Esophagus squamous epithelium (tissue), 5 donors: ENCODE results near the gene HEXIM1. TPM values are rescaled to one million over a fixed set of nuclear protein-coding genes. Genes with fewer than 3 reads are reported as not detected.

Source experiments
- DNase-seq: peaks from one replicate; lab custom pipeline; 2025; lab: John Stamatoyannopoulos, UW
- H3K27ac ChIP-seq, 4 donors: fragments of 200-600 bp; sonication (generic); one replicate each; pipeline ENCODE4 v1.5.1; 2016 to 2019; ENCODE audit warnings: mild to moderate bottlenecking in 1 of 4
- H3K27me3 ChIP-seq, 4 donors: fragments of 200-600 bp; sonication (generic); 1 replicate in 3 of 4; 2 replicates in 1 of 4; pipeline versions ENCODE4 v1.5.1 to v1.6.0; 2017 to 2021; ENCODE audit warnings: antibody characterized with exemption in 1 of 4
- H3K36me3 ChIP-seq, 3 donors: fragments of 200-600 bp; sonication (generic); one replicate each; pipeline ENCODE4 v1.5.1; 2016 to 2019
- H3K4me1 ChIP-seq, 3 donors: fragments of 200-600 bp; sonication (generic); one replicate each; pipeline ENCODE4 v1.5.1; 2017 to 2019
- H3K4me3 ChIP-seq, 4 donors: fragments of 200-600 bp; sonication (generic); 1 replicate in 3 of 4; 2 replicates in 1 of 4; pipeline ENCODE4 v1.5.1; 2016 to 2019; ENCODE audit warnings: mild to moderate bottlenecking in 2 of 4, moderate library complexity in 1 of 4
- H3K9me3 ChIP-seq, 3 donors: fragments of 200-600 bp; sonication (generic); one replicate each; pipeline ENCODE4 v1.5.1; 2016 to 2019
- CTCF ChIP-seq, 6 experiments: fragments of 450-650 bp in 4 of 6; fragments of 200-600 bp in 2 of 6; sonication (generic) in 2 of 6; IDR thresholded peaks; one replicate each; pipeline ENCODE4 v1.5.1; 2016 to 2019; ENCODE audit warnings: antibody characterized with exemption in 6 of 6, mild to moderate bottlenecking in 4 of 6, moderate library complexity in 4 of 6
- POLR2A ChIP-seq, 4 donors: fragments of 450-650 bp; IDR thresholded peaks; one replicate each; pipeline ENCODE4 v1.6.1; 2017; ENCODE audit warnings: antibody characterized with exemption in 4 of 4, mild to moderate bottlenecking in 4 of 4, moderate library complexity in 3 of 4
- WGBS, 2 donors: methylation state at CpG; one replicate each; pipeline ENCODE4 v1.1.5; 2018; 5-methylcytosine and 5-hydroxymethylcytosine counted together
- intact Hi-C: fragments of 100-400 bp; cut with DNase I; formaldehyde crosslinking; loops from one replicate; pipeline ENCODE4 v1.15.0; 2022
- total RNA-seq, 4 donors: library from RNA; depleted of rRNA; stranded (reverse); fragments of >200 nt; gene quantifications; one replicate each; pipeline ENCODE4 v1.1.0, GENCODE V29; 2016
- donor health status: DM: yes; HTN: yes; CAD: no.

The HEXIM1 gene
- total RNA-seq, 4 donors from 2014 or later = 19.8 to 28.4 (median 25.3) TPM

GRCh38 chr17:45147581-45148182 lies 593 bp upstream of the HEXIM1 start:
- Histone ChIP-seq H3K4me1 (peaks cover 24 to 72% (median 40%) of the 10 kb centered on the region in 3 donors), H3K36me3 (no peaks in the 10 kb centered on the region), H3K27me3 (no peaks in the 10 kb centered on the region), H3K4me3 (peak overlapping the region; percentile 47 to 90 (median 72)), H3K27ac (peak overlapping the region; percentile 96 to 99 (median 97)), H3K9me3 (no peaks in the 10 kb centered on the region)
- TF ChIP-seq POLR2A (IDR thresholded peaks at IDR 0.05) (peak in 1 of 4 donors; percentile 51), CTCF (IDR thresholded peaks at IDR 0.05) (peak in 3 of 6 experiments; percentile 21 to 38 (median 22))
- 0% methylated on average over 28 to 32 of the region's 38 CpGs for WGBS, 2 donors
- no peak for DNase-seq
- intact Hi-C loops = no loop called here

GRCh38 chr17:45149037-45149668 lies 878 bp downstream of the HEXIM1 start:
- Histone ChIP-seq H3K27ac (peak overlapping the region; percentile 89 to 98 (median 94)), H3K4me3 (peak overlapping the region; percentile 53 to 90 (median 72)), H3K9me3 (no peaks in the 10 kb centered on the region), H3K4me1 (peaks cover 16 to 73% (median 34%) of the 10 kb centered on the region in 3 donors), H3K27me3 (no peaks in the 10 kb centered on the region), H3K36me3 (no peaks in the 10 kb centered on the region)
- DNase-seq = no peak
- WGBS, 2 donors = 0% methylated on average over 5 to 23 of the region's 32 CpGs
- intact Hi-C loops = no loop called here
- TF ChIP-seq POLR2A (IDR thresholded peaks at IDR 0.05) (peak in 1 of 4 donors; percentile 18), CTCF (IDR thresholded peaks at IDR 0.05) (peak; percentile 61 to 91 (median 78))

GRCh38 chr17:45149669-45150664 lies 1.7 kb downstream of the HEXIM1 start:
- no peaks in the 10 kb centered on the region for H3K36me3 ChIP-seq
- intact Hi-C loops = no loop called here
- H3K9me3 ChIP-seq = no peaks in the 10 kb centered on the region
- DNase-seq = no peak
- peak overlapping the region; percentile 89 to 98 (median 94) for H3K27ac ChIP-seq
- H3K27me3 ChIP-seq = no peaks in the 10 kb centered on the region
- H3K4me1 ChIP-seq = peaks cover 8 to 73% (median 32%) of the 10 kb centered on the region in 3 donors
- 0 to 2% methylated on average over 38 to 48 of the region's 56 CpGs for WGBS, 2 donors
- peak overlapping the region; percentile 53 to 90 (median 72) for H3K4me3 ChIP-seq
- TF ChIP-seq CTCF (IDR thresholded peaks at IDR 0.05) (no peak), POLR2A (IDR thresholded peaks at IDR 0.05) (no peak)

- TF ChIP-seq POLR2A (IDR thresholded peaks at IDR 0.05) = no peak
- no peak for TF ChIP-seq CTCF (IDR thresholded peaks at IDR 0.05)
- no peaks in the 10 kb centered on the region for H3K36me3 ChIP-seq
- no peak for DNase-seq
- no peaks in the 10 kb centered on the region for H3K27me3 ChIP-seq
- 20 to 25% methylated on average over 8 of the region's 8 CpGs for WGBS, 2 donors
- no peaks in the 10 kb centered on the region for H3K9me3 ChIP-seq
- intact Hi-C loops = no loop called here
- peak overlapping the region; percentile 53 to 90 (median 72) for H3K4me3 ChIP-seq
- peak overlapping the region; percentile 67 to 98 (median 92) for H3K27ac ChIP-seq
- peaks cover 16 to 73% (median 37%) of the 10 kb centered on the region in 3 donors for H3K4me1 ChIP-seq
Measured at GRCh38 chr17:45150911-45151809, 2.9 kb downstream of the HEXIM1 start.
